ENCODE measurements around the gene CYS1. TPM values are rescaled to one million over a fixed set of nuclear protein-coding genes. Genes with fewer than 3 reads are reported as not detected.
"Not testable (repeated sequence)": the region's sequence is repeated elsewhere in the genome, so short reads cannot be mapped to it uniquely, and the experiment has no call there.

The CYS1 gene
- polyA plus RNA-seq, 1 donor from 2014 or later, result not detected

DNA sequence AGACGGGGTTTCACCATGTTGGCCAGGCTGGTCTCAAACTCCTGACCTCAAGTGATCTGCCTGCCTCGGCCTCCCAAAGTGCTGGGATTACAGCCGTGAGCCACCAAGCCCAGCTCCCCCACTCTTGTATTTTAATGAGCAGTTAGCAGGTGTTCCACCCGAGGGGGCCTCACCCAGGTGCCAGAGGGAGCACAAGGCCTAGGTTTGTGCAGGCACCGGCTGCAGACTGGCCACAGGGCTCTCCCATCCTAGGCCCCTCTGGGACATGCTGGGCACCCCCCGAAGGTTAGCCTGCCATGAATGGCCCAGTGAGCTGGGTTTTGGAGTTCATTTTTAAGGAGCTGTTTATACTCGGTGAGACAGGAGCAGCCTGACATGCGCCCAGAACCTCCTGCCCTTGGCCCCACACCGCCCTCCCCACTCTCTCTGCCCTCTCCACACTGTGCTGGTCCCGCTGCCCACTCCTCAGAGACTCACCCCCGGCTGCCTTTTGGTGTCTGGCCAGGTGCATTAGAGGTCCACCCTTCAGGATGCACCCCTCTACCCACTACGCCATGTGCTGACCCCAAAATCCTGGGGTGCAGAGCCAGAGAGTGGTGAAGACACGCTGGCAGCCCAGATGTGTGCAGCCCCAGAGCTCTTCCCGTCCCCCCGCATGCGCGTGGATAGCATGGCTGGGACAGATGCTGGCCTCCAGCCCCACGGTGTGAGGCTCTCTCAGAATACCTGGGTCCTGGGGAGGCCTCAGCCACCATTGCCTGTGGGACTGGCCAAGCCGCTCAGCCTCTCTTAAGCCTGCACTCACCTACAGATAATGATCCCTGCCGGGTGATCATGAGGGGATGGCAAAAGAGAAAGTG, 48.1 kb downstream of the CYS1 start:
- H3K9me2 ChIP-seq (ENCODE audit: insufficient read depth, low read length), result no peaks in the 10 kb centered on the region
- no peak overlapping the region for H3K4me2 ChIP-seq (ENCODE audit: low read length)
- H3K9me3 ChIP-seq (ENCODE audit: low read length), result no peaks in the 10 kb centered on the region
- no peaks in the 10 kb centered on the region for H3K36me3 ChIP-seq (ENCODE audit: insufficient read depth, low read length)
- H3K9ac ChIP-seq (ENCODE audit: low read length), result no peak overlapping the region
- no peak overlapping the region for H3K4me3 ChIP-seq (ENCODE audit: low read length)
- H4K20me1 ChIP-seq (ENCODE audit: insufficient read depth), result no peaks in the 10 kb centered on the region
- TF ChIP-seq SMC3 (conservative IDR thresholded peaks at IDR 0.05; ENCODE audit: poor library complexity), result no peak
- TF ChIP-seq, protein P1, sequence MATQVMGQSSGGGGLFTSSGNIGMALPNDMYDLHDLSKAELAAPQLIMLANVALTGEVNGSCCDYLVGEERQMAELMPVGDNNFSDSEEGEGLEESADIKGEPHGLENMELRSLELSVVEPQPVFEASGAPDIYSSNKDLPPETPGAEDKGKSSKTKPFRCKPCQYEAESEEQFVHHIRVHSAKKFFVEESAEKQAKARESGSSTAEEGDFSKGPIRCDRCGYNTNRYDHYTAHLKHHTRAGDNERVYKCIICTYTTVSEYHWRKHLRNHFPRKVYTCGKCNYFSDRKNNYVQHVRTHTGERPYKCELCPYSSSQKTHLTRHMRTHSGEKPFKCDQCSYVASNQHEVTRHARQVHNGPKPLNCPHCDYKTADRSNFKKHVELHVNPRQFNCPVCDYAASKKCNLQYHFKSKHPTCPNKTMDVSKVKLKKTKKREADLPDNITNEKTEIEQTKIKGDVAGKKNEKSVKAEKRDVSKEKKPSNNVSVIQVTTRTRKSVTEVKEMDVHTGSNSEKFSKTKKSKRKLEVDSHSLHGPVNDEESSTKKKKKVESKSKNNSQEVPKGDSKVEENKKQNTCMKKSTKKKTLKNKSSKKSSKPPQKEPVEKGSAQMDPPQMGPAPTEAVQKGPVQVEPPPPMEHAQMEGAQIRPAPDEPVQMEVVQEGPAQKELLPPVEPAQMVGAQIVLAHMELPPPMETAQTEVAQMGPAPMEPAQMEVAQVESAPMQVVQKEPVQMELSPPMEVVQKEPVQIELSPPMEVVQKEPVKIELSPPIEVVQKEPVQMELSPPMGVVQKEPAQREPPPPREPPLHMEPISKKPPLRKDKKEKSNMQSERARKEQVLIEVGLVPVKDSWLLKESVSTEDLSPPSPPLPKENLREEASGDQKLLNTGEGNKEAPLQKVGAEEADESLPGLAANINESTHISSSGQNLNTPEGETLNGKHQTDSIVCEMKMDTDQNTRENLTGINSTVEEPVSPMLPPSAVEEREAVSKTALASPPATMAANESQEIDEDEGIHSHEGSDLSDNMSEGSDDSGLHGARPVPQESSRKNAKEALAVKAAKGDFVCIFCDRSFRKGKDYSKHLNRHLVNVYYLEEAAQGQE (IDR thresholded peaks at IDR 0.05; ENCODE audit: borderline replicate concordance), result no peak
- no peak for TF ChIP-seq POLR2AphosphoS5 (IDR thresholded peaks at IDR 0.05)
- H3K27ac ChIP-seq (ENCODE audit: low read length), result no peak overlapping the region
- no peak overlapping the region for H2AFZ ChIP-seq (ENCODE audit: low read depth, low read length)
- H3K27me3 ChIP-seq (ENCODE audit: insufficient read depth, low read depth, low read length), result no peaks in the 10 kb centered on the region
- no peaks in the 10 kb centered on the region for H3K79me2 ChIP-seq (replicated peaks; ENCODE audit: insufficient read depth, low read length)
- H3F3A ChIP-seq (ENCODE audit: insufficient read depth, low read length, poor library complexity, severe bottlenecking), result no peaks in the 10 kb centered on the region

DNA sequence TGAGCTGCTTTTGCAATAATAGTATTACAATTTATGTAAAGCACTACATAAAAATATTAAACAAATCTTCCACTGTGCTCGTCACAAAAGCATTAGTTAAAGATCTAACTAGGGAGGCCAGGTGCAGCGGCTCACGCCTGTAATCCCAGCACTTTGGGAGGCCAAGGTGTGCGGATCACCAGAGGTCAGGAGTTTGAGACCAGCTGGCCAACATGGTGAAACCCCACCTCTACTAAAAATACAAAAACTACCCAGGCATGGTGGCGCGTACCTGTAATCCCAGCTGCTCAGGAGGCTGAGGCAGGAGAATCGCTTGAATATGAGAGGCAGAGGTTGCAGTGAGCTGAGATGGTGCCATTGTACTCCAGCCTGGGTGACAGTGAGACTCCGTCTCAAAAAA, 49.4 kb downstream of the CYS1 start:
- H3K9ac ChIP-seq (ENCODE audit: low read length); H3K79me2 ChIP-seq (replicated peaks; ENCODE audit: insufficient read depth, low read length); H3K9me3 ChIP-seq (ENCODE audit: low read length); H3F3A ChIP-seq (ENCODE audit: insufficient read depth, low read length, poor library complexity, severe bottlenecking); H3K4me3 ChIP-seq (ENCODE audit: low read length); H4K20me1 ChIP-seq (ENCODE audit: insufficient read depth); H3K9me2 ChIP-seq (ENCODE audit: insufficient read depth, low read length); H3K27me3 ChIP-seq (ENCODE audit: insufficient read depth, low read depth, low read length); H2AFZ ChIP-seq (ENCODE audit: low read depth, low read length); H3K4me2 ChIP-seq (ENCODE audit: low read length); H3K27ac ChIP-seq (ENCODE audit: low read length); H3K36me3 ChIP-seq (ENCODE audit: insufficient read depth, low read length): not testable (repeated sequence)

DNA sequence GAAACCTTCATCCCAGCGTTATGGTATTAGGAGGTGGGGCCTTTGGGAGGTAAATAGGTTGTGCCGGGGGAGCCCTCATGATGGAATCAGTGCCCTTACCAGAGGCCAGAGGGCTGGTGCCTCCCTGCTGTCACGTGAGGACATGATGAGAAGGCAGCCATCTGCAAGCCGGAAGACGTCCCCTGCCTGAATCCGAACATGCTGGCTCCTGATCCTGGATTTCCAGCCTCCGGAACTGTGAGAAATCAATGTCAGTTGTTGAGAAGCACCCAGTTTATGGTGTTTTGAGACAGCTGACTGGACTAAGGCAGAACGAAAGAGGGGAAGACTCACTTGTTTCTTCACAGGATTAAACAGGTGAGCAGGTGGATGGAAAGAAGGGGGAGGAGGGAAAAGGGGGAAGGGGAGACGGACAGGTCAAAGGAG, 49.9 kb downstream of the CYS1 start:
- Histone ChIP-seq H3K36me3 (ENCODE audit: insufficient read depth, low read length) (no peaks in the 10 kb centered on the region), H4K20me1 (ENCODE audit: insufficient read depth) (no peaks in the 10 kb centered on the region), H3K9me2 (ENCODE audit: insufficient read depth, low read length) (no peaks in the 10 kb centered on the region), H3K27ac (ENCODE audit: low read length) (no peak overlapping the region), H3F3A (ENCODE audit: insufficient read depth, low read length, poor library complexity, severe bottlenecking) (no peaks in the 10 kb centered on the region), H3K9me3 (ENCODE audit: low read length) (no peaks in the 10 kb centered on the region), H3K27me3 (ENCODE audit: insufficient read depth, low read depth, low read length) (no peaks in the 10 kb centered on the region), H2AFZ (ENCODE audit: low read depth, low read length) (no peak overlapping the region), H3K79me2 (replicated peaks; ENCODE audit: insufficient read depth, low read length) (no peaks in the 10 kb centered on the region), H3K4me2 (ENCODE audit: low read length) (no peak overlapping the region), H3K9ac (ENCODE audit: low read length) (no peak overlapping the region), H3K4me3 (ENCODE audit: low read length) (no peak overlapping the region)
- TF ChIP-seq POLR2AphosphoS5 (IDR thresholded peaks at IDR 0.05), result no peak
- no peak for TF ChIP-seq EP300 (conservative IDR thresholded peaks at IDR 0.05; ENCODE audit: poor library complexity, severe bottlenecking)
- no peak for TF ChIP-seq MXI1 (conservative IDR thresholded peaks at IDR 0.05; ENCODE audit: poor library complexity, severe bottlenecking)
- no peak for TF ChIP-seq TAF1 (IDR thresholded peaks at IDR 0.05; ENCODE audit: low read depth)
- TF ChIP-seq EZH2 (IDR thresholded peaks at IDR 0.05; ENCODE audit: borderline replicate concordance, insufficient read depth, low read length, poor library complexity, severe bottlenecking), result no peak
- no peak for TF ChIP-seq SMC3 (conservative IDR thresholded peaks at IDR 0.05; ENCODE audit: poor library complexity)
- TF ChIP-seq RAD21 (conservative IDR thresholded peaks at IDR 0.05), result no peak
- TF ChIP-seq, protein P2, sequence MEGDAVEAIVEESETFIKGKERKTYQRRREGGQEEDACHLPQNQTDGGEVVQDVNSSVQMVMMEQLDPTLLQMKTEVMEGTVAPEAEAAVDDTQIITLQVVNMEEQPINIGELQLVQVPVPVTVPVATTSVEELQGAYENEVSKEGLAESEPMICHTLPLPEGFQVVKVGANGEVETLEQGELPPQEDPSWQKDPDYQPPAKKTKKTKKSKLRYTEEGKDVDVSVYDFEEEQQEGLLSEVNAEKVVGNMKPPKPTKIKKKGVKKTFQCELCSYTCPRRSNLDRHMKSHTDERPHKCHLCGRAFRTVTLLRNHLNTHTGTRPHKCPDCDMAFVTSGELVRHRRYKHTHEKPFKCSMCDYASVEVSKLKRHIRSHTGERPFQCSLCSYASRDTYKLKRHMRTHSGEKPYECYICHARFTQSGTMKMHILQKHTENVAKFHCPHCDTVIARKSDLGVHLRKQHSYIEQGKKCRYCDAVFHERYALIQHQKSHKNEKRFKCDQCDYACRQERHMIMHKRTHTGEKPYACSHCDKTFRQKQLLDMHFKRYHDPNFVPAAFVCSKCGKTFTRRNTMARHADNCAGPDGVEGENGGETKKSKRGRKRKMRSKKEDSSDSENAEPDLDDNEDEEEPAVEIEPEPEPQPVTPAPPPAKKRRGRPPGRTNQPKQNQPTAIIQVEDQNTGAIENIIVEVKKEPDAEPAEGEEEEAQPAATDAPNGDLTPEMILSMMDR (IDR thresholded peaks at IDR 0.05; ENCODE audit: poor library complexity, severe bottlenecking), result no peak
- TF ChIP-seq, protein P1 (IDR thresholded peaks at IDR 0.05; ENCODE audit: borderline replicate concordance), result no peak

Measured in neural cell (in vitro differentiated cells).